ENCODE results near the gene FAM118B. TPM values are rescaled to one million over a fixed set of nuclear protein-coding genes. Genes with fewer than 3 reads are reported as not detected.
"Not testable (repeated sequence)": the region's sequence is repeated elsewhere in the genome, so short reads cannot be mapped to it uniquely, and the experiment has no call there.

Gene FAM118B
- total RNA-seq, 1 experiment from 2014 or later = 19.8 TPM

DNA sequence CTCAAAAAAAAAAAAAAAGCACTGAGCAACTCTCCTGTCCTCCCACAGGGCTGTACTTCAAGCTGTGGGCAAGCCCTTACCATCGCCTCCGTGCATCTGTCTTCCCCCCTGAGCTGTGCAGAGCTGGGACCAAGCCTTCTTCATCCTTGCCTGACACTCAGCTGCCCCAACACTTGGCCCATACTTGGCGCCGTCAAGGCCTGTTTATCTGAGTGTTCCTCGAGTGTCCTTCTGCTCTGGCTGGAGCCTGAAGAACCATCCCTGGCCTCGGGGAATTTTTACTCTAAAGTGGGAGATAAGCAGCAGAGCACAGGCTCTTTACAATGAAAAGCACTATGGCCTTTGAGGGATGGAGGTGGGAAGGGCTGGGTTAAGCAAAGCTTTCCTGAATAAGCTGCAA lies 69.7 kb downstream of the FAM118B start:
- H3K4me3 ChIP-seq = no peak overlapping the region
- no peaks in the 10 kb centered on the region for H3K27me3 ChIP-seq
- no peaks in the 10 kb centered on the region for H3K36me3 ChIP-seq
- no peak for DNase-seq
- H3K9me3 ChIP-seq = no peaks in the 10 kb centered on the region

DNA sequence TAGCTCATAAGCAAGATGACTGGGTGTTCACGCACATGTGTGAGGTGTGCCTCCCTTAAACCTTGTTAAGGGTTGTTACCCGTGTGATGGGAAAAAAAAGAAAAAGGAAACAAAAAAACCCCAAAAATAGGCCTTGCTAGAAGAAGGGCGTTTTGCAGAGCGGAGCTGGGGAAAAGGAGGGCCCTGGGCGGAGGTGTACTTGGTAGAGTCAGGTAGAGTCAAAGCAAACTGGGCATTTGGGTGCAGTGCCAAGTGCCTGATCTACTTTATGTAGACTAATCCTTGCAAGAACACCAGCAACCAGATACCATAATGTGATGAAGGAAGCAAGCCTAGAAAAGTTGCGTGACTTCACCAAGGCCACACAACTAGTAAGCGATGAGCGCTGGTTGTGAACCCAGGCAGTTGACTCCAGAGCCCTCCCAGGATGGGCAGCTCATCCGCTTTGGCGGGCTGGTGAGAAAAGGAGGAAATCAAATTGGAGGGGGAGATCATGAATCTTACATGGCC lies 70.1 kb downstream of the FAM118B start:
- H3K9me3 ChIP-seq = no peaks in the 10 kb centered on the region
- no peak for DNase-seq
- H3K36me3 ChIP-seq = no peaks in the 10 kb centered on the region
- no peaks in the 10 kb centered on the region for H3K27me3 ChIP-seq
- no peak overlapping the region for H3K4me3 ChIP-seq

DNA sequence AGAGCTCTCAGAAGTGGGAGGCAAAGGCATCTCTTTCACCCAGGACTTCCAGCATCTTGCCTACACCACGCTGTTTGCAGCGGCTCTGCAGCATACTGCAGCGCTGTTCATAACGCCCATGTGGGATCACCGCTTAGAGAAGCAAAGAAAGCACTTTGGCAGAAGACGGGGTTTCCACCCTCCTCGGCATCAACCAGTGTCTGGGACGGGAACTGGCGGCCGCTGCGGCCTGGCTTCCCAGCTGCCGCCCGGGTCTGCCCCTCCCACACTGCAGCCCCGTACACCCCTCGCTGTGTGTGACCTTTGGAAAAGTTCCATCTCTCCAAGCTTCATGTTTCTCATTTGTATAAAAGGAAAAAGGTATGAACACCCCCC lies 70.8 kb downstream of the FAM118B start:
- H3K36me3 ChIP-seq = no peaks in the 10 kb centered on the region
- no peaks in the 10 kb centered on the region for H3K9me3 ChIP-seq
- H3K4me3 ChIP-seq = peak overlapping the region; percentile 63
- H3K27me3 ChIP-seq = no peaks in the 10 kb centered on the region
- peak; percentile 34 for DNase-seq

DNA sequence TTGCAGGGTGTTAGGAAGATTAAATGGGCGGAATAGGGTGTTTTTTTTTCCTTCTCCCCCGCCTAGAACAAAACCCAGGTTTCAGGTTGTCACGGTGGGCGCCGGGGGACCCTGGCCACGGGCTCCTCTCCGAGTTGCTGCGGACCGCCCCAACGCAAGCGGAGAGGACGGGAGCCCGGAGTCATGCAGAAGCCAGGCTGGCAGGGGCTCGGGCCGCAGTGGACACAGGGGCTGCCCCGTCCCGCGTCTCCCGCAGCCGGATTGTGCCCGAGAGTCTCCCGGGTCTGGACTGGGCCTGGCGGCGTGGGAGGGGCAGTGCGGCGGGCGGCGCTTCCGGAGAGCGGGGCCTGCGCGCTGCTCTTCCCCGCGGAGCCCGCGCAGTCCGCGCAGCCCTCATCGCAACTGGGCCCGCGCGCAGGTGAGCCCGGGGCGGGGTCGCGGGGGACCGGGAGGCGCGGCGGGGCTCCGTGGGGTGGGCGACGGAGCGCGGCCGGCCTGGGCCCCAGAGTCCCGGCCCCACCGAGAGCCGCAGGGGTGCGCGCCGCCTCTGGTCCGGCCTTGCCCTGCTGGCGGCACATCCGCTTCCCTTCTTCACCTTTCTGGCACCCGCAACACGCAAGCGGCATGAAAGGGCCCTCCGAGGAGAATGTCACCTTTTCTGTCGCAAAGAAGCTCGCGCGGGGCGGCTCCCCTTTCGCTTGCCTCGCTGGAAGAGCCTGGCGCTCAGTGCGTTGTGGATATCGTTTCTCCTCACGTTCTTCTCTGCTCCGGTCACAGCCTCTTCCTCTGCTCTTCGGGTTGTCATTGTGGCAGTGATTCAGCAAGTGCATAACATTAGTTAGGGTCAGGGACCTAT lies 71.4 kb downstream of the FAM118B start, which contains the start of gene TIRAP:
Gene TIRAP (plus strand): TSS at position 358 of the 856 bp plus-strand sequence. CDS start 7,802 bp downstream, outside the sequence.
- H3K27me3 ChIP-seq = no peaks in the 10 kb centered on the region
- peak within 1 kb of the TSS; percentile 63 for H3K4me3 ChIP-seq
- H3K9me3 ChIP-seq = no peaks in the 10 kb centered on the region
- H3K36me3 ChIP-seq = no peaks in the 10 kb centered on the region; the same call in 1 of the 2 replicates
- peak; percentile 69 for DNase-seq

DNA sequence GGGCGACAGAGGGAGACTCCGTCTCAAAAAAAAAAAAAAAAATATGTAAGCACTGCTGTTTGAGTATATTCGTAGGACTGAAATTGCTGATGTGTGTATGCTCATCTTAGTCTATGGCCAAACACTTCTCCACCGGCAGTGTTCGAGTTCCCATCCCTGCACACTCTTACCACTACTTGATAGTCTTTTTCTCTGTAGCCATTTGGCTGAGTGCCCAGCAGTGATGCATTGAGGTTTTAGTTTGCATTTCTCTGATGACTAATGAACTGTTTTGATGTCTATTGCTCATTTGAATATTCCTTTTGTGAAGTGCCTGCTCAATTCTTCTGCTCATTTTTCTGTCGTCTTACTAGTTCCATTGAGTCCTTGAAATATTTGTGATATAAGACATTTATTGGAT lies 73.2 kb downstream of the FAM118B start:
- Histone ChIP-seq H3K9me3 (no peaks in the 10 kb centered on the region), H3K4me3 (no peak overlapping the region), H3K27me3 (no peaks in the 10 kb centered on the region), H3K36me3 (peaks cover 2% of the 10 kb centered on the region; the same call in 1 of the 2 replicates)
- DNase-seq = peak; percentile 88

DNA sequence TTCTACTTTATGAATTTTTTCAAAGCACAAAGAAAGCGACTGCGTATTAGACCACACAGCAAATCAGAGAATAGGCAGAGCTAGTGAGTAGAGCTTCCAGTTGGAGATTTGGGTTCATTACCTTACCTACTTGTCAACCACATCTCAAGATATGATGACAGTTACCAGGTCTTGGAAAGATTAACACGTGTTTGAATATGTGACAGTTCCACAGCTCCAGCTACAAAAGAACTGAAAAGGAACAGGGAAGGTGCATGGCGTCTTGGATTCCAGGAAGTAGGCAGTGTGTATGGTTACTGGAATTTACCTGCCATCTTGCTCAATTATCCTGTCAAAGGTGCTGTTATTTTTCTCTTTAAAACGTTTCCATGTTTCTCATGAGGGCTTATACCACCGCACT lies 76.7 kb downstream of the FAM118B start:
- H3K27me3 ChIP-seq = no peaks in the 10 kb centered on the region

DNA sequence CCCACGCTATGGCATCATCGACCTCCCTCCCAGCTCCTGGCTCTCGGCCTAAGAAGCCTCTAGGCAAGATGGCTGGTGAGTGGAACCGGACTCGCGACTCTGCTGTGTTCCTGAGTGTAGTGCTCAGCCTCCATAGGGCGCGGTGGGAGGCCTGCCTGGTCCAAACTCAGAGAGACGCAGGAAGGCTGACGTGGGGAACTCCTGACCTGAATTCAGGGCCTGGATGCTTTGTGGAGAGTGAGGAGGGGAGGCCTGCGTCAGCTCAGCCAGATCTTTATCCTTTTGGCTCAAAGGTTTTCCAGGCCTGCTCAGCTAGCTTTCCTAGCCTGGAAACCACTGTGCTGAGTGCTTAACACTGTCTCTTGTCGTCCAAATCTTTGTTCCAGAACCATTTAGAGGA lies 79.3 kb downstream of the FAM118B start:
- H3K4me3 ChIP-seq = no peak overlapping the region
- H3K36me3 ChIP-seq = peaks cover 22% of the 10 kb centered on the region
- no peak for DNase-seq
- no peaks in the 10 kb centered on the region for H3K27me3 ChIP-seq
- no peaks in the 10 kb centered on the region for H3K9me3 ChIP-seq

More for the DNA sequence above, 76.7 kb downstream of the FAM118B start:
- Histone ChIP-seq H3K4me3 (no peak overlapping the region), H3K36me3 (peaks cover 14% of the 10 kb centered on the region), H3K9me3 (no peaks in the 10 kb centered on the region)
- DNase-seq = no peak

DNA sequence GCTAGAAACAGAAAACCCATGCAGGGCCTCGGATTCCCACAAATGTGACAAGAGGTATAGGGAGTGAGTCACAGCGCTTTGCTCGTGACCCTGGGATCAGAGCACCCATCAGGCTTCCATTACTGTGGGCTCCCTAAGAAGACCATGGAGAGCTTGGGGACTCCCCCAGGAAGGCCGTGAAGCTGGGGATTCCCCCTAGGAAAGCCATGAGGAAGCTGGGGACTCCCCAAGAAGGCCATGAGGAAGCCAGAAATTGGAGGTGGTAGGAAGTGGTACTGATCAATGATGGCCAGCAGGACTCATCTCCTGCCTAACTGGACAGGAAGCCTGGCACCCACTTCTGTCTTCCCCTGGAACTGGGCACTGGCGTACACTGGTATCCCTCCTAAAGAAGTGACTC lies 82.1 kb downstream of the FAM118B start:
- no peaks in the 10 kb centered on the region for H3K27me3 ChIP-seq
- no peak overlapping the region for H3K4me3 ChIP-seq
- DNase-seq = no peak
- H3K9me3 ChIP-seq = no peaks in the 10 kb centered on the region
- H3K36me3 ChIP-seq = peaks cover 20% of the 10 kb centered on the region

DNA sequence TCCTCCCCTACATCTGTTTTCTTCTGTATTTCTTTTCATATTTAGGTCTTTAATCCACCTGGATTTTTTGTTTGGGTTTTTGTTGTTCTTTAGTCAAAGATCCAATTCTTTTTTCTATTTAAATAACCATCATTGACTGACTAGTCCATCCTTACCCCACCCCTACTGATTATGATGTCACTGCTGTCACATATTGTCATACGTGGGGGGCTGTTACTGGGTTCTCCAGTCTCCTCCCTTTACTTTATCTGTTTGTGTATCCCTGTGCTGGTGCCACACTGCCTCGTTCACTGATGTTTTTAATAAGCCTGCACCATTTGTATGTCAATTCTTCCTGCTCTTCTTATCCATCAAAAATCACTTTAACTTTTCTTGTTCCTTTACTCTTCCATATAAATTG lies 85.4 kb downstream of the FAM118B start:
- Histone ChIP-seq H3K36me3 (peaks cover 18% of the 10 kb centered on the region), H3K9me3 (no peaks in the 10 kb centered on the region), H3K4me3 (no peak overlapping the region), H3K27me3 (no peaks in the 10 kb centered on the region)
- DNase-seq = no peak

DNA sequence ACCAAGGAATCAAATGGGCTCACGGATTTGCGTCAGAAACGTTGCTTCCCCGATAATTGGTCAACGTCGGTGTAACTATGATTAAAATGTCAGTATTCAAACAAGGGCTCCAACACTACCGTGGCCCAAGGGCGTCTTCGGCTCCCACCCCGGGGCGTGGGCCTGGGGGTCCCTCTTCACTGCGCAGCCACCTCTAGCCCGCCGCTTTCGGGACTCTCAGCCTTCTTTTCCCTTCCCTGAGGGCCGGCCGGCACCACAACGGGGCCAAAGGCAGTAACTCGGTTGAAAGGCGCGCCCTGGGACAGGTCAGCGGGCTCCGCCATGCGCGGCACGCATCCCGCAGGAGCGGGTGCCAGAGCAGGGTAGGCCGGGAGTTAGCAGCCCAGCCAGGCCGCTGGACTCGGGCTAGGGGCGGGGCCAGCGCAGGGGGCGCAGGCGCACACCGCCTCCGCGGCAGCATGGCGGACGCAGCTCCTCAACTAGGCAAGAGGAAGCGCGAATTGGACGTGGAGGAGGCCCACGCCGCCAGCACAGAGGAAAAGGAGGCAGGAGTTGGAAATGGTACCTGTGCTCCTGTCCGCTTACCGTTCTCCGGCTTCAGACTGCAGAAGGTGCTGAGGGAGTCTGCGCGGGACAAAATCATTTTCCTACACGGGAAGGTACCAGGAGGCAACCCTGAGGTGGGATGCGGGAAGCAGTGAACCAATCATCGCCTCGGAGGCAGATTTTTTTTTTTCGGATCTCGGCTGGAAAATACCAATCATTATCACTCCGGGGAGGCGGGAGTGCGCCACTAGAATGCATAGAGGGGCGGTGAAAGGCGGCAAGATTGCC lies 92.3 kb downstream of the FAM118B start, which contains the start of gene DCPS:
Gene DCPS (plus strand): TSS at position 438 of the 834 bp plus-strand sequence. CDS start 21 bp downstream, at position 459.
- Histone ChIP-seq H3K36me3 (peaks cover 14% of the 10 kb centered on the region), H3K4me3 (peak within 1 kb of the TSS; percentile 75), H3K27me3 (no peaks in the 10 kb centered on the region), H3K9me3 (no peaks in the 10 kb centered on the region)
- peak; percentile 94 for DNase-seq

DNA sequence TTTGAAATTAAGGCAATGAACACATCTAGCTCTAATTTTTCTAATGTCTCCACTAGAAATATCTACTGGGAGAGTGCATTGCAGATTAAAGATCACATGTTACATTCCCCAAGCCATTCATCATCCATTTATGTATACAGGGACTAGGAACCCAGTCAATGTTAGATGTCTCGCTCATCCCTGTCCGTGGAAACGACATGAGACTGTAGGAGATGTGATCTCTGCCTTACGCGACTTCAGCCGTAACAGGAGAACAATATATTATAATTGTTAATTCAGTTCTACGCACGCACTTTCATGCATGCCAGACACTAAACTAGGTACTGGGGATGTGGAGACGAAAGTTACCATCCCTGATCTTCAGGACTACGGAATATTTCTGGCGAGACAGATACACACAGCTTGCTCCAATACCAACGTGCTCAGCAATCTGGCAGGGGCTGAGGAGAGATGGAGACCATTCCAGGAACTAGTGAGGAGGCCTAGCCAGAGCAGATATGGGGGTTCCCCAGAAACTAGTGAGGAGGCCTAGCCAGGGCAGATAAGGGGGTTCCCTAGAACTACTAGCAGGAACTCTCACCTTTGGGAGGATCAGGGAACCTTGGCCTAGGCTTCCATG lies 93.0 kb downstream of the FAM118B start:
- H3K36me3 ChIP-seq = peaks cover 14% of the 10 kb centered on the region
- DNase-seq = no peak
- H3K4me3 ChIP-seq = peak overlapping the region; percentile 75
- no peaks in the 10 kb centered on the region for H3K27me3 ChIP-seq
- H3K9me3 ChIP-seq = no peaks in the 10 kb centered on the region

DNA sequence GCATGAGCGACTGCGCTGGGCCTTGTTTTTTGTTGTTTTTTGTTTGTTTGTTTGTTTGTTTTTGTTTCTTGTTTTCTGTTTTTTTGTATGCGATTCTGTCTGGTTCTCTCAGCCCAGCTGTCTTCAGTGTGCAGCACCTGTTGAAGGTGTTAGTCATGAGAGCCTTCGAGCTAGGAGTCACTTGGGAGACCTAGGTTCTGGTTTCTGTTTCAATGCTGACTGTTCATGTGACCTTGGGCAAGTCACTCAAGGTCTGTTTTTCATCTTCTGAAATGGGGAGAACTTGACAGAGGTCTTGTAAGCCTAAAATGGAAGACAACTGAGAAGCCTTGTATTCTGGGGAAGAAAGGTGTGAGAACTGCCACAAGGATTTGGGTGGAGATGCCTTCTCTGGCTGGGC lies 94.1 kb downstream of the FAM118B start:
- no peak overlapping the region for H3K4me3 ChIP-seq
- H3K36me3 ChIP-seq = peaks cover 20% of the 10 kb centered on the region
- H3K9me3 ChIP-seq = no peaks in the 10 kb centered on the region
- H3K27me3 ChIP-seq = no peaks in the 10 kb centered on the region
- no peak for DNase-seq

DNA sequence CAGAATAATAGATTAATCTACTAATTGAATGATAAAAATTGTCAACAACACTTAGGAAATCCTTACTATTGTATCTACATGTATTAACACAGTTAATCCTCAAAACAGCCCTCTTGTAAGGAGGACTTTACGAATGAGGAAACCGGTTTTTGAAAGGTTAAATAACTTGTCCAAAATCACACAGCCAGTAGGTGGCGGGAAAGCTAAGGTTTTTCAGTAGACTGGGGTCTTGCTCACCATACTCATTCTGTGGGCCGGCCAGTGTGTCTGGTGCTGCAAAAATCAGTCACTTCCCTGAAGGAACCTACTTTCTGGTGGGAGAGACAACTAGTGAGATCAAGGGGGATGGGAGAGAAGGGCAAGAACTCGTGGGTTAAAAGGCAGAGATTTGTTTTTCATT lies 96.1 kb downstream of the FAM118B start:
- no peaks in the 10 kb centered on the region for H3K27me3 ChIP-seq
- H3K9me3 ChIP-seq = no peaks in the 10 kb centered on the region
- no peak overlapping the region for H3K4me3 ChIP-seq
- H3K36me3 ChIP-seq = peaks cover 16% of the 10 kb centered on the region
- no peak for DNase-seq

DNA sequence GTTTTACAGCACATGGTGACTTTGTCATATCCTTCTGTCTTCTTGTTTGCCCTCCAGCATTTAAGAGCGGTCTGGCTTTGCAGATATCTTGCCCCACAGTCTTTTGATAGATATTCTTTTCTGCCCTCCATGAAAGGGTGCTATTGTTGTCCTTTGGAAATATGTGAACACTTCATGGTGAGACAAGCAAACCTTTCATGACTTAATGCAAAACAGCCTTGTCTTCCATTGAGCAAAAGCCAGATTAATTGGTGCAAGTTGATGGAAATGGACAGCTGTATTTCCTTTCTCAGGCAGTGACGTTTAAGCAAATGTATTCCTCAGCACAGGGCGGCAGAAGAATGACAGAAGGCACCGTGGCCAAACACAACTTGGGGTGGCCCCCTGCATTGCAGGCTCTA lies 96.7 kb downstream of the FAM118B start:
- peaks cover 16% of the 10 kb centered on the region for H3K36me3 ChIP-seq
- no peak overlapping the region for H3K4me3 ChIP-seq
- DNase-seq = no peak
- H3K9me3 ChIP-seq = no peaks in the 10 kb centered on the region
- H3K27me3 ChIP-seq = no peaks in the 10 kb centered on the region

DNA sequence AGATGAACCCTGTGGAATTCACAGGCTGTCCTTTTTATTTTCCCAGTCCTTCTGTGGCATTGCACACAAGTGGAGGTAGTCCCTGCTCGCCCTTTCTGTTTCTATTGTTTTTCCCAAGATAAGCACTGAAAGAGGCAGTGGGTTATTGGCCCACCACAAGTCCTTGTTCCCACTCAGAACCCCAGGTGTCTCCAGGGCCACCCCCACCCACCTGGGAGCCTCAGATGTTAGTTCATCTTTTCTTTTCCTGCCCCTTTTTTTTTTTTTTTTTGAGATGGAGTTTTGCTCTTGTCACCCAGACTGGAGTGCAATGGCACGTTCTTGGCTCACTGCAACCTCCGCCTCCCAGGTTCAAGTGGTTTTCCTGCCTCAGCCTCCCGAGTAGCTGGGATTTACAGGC lies 97.2 kb downstream of the FAM118B start:
- not testable (repeated sequence) for H3K9me3 ChIP-seq, H3K27me3 ChIP-seq, H3K4me3 ChIP-seq, DNase-seq
- peaks cover 17% of the 10 kb centered on the region for H3K36me3 ChIP-seq

DNA sequence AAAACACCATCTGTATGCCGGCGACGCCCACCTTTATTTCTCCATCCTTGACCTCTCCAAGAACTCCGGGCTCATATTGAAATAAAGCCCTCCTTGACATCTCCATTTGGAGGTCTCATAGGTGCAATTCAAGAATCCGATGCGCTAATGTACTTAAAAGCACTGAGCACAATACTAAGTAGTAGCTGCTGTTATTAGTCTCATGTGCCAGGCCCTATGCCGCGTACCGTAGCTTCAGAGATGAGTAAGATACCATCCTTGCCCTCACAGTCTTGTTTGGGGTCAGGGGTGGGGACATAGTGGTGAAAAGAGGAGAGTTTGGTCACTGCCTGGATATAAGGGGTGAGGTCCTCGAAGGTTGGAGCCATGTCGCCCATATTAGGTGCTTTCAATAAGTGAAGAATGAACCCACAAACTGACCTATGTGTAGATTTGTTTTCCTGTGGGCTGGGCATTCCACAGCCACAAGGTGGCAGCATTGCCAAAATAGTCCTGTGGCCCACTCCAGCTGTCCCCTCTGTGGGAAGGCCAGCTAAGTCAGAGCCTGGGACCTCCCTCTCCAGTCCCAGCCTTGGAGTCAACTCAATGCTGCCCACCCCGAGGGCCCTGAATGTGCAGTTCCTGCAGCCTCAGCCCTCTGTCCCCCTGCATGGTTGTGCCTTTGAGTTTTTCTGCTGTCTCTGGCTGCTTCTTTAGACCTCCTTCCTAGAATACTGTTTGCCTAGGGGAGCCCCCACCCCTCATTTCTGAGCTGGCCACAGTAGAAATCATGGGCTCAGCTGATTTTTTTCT lies 98.8 kb downstream of the FAM118B start:
- Histone ChIP-seq H3K36me3 (peaks cover 33% of the 10 kb centered on the region), H3K27me3 (no peaks in the 10 kb centered on the region), H3K4me3 (no peak overlapping the region), H3K9me3 (no peaks in the 10 kb centered on the region)
- DNase-seq = peak; percentile 62
